Smooth muscle cell (in vitro differentiated cells): ENCODE data around the gene WDFY3. TPM values are rescaled to one million over a fixed set of nuclear protein-coding genes. Genes with fewer than 3 reads are reported as not detected.
A peak's percentile ranks its signal among the peaks of the same experiment; 100 is the strongest.

Experiments used
- DNase-seq: peaks from one replicate; lab custom pipeline; 2025; ENCODE audit not compliant: unreplicated experiment; lab: John Stamatoyannopoulos, UW
- H2AFZ ChIP-seq: fragments of 200-600 bp; sonication (generic); 2 replicates; pipeline ENCODE4 v1.6.0; 2016; ENCODE audit warnings: antibody characterized with exemption, low read depth, mild to moderate bottlenecking
- H3F3A ChIP-seq: fragments of 200-600 bp; sonication (generic); 2 replicates; pipeline ENCODE4 v1.6.0; 2017; ENCODE audit warnings: antibody characterized with exemption, low read depth
- H3K27ac ChIP-seq: fragments of 200-600 bp; sonication (generic); 2 replicates; pipeline ENCODE4 v1.5.1; 2016; ENCODE audit warnings: low read depth, mild to moderate bottlenecking
- H3K27me3 ChIP-seq: fragments of 200-600 bp; sonication (generic); 2 replicates; pipeline ENCODE4 v1.6.1; 2016; ENCODE audit warnings: low read depth, mild to moderate bottlenecking
- H3K36me3 ChIP-seq: fragments of 200-600 bp; sonication (generic); 2 replicates; pipeline ENCODE4 v1.5.1; 2016; ENCODE audit warnings: low read depth
- H3K4me1 ChIP-seq: fragments of 200-600 bp; sonication (generic); 2 replicates; pipeline ENCODE4 v1.5.1; 2016; ENCODE audit warnings: low read depth
- H3K4me2 ChIP-seq: fragments of 200-600 bp; sonication (generic); 2 replicates; pipeline ENCODE4 v1.6.0; 2016; ENCODE audit warnings: mild to moderate bottlenecking
- H3K4me3 ChIP-seq: fragments of 200-600 bp; sonication (generic); 2 replicates; pipeline ENCODE4 v1.5.1; 2016; ENCODE audit warnings: mild to moderate bottlenecking
- H3K79me2 ChIP-seq: fragments of 200-600 bp; sonication (generic); 2 replicates; pipeline ENCODE4 v1.6.0; 2016; ENCODE audit warnings: low read depth, mild to moderate bottlenecking
- H3K9ac ChIP-seq: fragments of 200-600 bp; sonication (generic); 2 replicates; pipeline ENCODE4 v1.6.0; 2016; ENCODE audit warnings: low read depth
- H3K9me3 ChIP-seq: fragments of 200-600 bp; sonication (generic); replicated peaks from 2 replicates; pipeline ENCODE4 v1.5.1; 2016; ENCODE audit warnings: low read depth
- H4K20me1 ChIP-seq: fragments of 200-600 bp; sonication (generic); 2 replicates; pipeline ENCODE4 v1.6.0; 2016; ENCODE audit warnings: low read depth
- WGBS: methylation state at CpG from one replicate; pipeline ENCODE4 v1.1.7; 2016; ENCODE audit warnings: low lambda C conversion rate; 5-methylcytosine and 5-hydroxymethylcytosine counted together
- polyA plus RNA-seq: library from polyadenylated mRNA; unstranded; fragments of >200 nt; fragmentation: Nextera tagmentation; extraction: Ambion mirVana; gene quantifications from 2 replicates; pipeline ENCODE4 v1.2.1, GENCODE V29; 2016
- total RNA-seq: library from RNA; depleted of rRNA; stranded (reverse); fragments of >200 nt; gene quantifications from 2 replicates; pipeline ENCODE4 v1.2.3, GENCODE V29; 2014
- TF ChIP-seq, protein P1 (sequence below): fragments of 200-600 bp; sonication (generic); IDR thresholded peaks from 2 replicates; pipeline ENCODE4 v1.5.1; 2017; ENCODE audit warnings: borderline replicate concordance, mild to moderate bottlenecking, antibody characterized with exemption; ENCODE audit not compliant: insufficient read depth, poor library complexity, severe bottlenecking

WDFY3 gene
- total and polyA plus RNA-seq, 2 experiments from 2014 or later = 4.0 to 63.9 TPM

DNA sequence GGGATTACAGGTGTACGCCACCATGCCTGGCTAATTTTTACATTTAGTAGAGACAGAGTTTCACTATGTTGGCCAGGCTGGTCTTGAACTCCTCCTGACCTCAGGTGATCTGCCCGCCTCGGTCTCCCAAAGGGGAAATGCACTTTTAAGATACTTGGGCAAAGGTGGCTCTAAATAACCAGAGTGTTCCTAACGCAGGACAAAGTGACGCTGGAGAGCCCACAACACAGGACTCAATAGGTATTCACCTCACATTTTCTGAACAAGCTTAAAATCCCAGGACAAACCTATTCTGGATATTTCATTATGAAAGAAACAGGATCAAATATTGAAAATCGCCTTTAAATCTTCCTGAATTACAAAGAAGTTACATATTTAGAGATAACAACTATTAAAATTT, 69.0 kb downstream of the WDFY3 start:
- no peaks in the 10 kb centered on the region for H3K27me3 ChIP-seq
- no peak overlapping the region for H3K27ac ChIP-seq
- no peak overlapping the region for H2AFZ ChIP-seq
- no peak overlapping the region for H3K4me2 ChIP-seq
- 99% methylated on average over 6 of the region's 6 CpGs for WGBS
- H4K20me1 ChIP-seq = peaks cover 34% of the 10 kb centered on the region
- no peaks in the 10 kb centered on the region for H3K9me3 ChIP-seq
- peaks cover 57% of the 10 kb centered on the region for H3K79me2 ChIP-seq
- H3F3A ChIP-seq = no peaks in the 10 kb centered on the region
- peaks cover 4% of the 10 kb centered on the region for H3K36me3 ChIP-seq
- no peak for DNase-seq
- H3K4me3 ChIP-seq = no peak overlapping the region
- no peak overlapping the region for H3K9ac ChIP-seq
- TF ChIP-seq, protein P1, sequence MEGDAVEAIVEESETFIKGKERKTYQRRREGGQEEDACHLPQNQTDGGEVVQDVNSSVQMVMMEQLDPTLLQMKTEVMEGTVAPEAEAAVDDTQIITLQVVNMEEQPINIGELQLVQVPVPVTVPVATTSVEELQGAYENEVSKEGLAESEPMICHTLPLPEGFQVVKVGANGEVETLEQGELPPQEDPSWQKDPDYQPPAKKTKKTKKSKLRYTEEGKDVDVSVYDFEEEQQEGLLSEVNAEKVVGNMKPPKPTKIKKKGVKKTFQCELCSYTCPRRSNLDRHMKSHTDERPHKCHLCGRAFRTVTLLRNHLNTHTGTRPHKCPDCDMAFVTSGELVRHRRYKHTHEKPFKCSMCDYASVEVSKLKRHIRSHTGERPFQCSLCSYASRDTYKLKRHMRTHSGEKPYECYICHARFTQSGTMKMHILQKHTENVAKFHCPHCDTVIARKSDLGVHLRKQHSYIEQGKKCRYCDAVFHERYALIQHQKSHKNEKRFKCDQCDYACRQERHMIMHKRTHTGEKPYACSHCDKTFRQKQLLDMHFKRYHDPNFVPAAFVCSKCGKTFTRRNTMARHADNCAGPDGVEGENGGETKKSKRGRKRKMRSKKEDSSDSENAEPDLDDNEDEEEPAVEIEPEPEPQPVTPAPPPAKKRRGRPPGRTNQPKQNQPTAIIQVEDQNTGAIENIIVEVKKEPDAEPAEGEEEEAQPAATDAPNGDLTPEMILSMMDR = no peak
- peaks cover 12% of the 10 kb centered on the region for H3K4me1 ChIP-seq

DNA sequence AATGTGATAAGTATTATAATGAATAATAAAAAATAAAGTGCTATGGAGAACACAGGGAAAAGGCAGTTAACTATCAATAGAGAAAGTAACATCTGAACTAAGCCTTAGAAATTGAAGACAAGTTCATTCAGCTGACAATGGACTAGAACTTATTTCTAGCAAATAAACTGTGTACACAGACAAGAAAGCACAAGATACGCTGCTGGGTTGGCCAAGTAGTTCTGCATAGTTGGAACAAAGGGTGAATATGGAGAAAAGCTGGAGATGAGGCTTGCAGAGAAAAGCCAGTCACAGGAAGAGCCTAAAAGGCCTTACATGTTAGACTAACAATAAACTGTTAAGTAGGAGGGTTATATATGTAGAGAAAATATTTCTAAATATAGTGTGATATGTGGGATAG, 71.2 kb downstream of the WDFY3 start:
- Histone ChIP-seq H3K27me3 (no peaks in the 10 kb centered on the region), H4K20me1 (peaks cover 33% of the 10 kb centered on the region), H3K27ac (peak overlapping the region; percentile 12), H3K36me3 (peaks cover 4% of the 10 kb centered on the region), H3K9me3 (no peaks in the 10 kb centered on the region), H3F3A (no peaks in the 10 kb centered on the region), H3K4me3 (no peak overlapping the region), H3K79me2 (peaks cover 49% of the 10 kb centered on the region), H3K4me2 (no peak overlapping the region), H3K9ac (no peak overlapping the region), H2AFZ (no peak overlapping the region), H3K4me1 (peaks cover 7% of the 10 kb centered on the region)
- 100% methylated on average over 1 of the region's 1 CpG for WGBS
- DNase-seq = no peak
- TF ChIP-seq, protein P1 = no peak

GRCh38 chr4:84894621-84895020, 71.9 kb downstream of the WDFY3 start:
- Histone ChIP-seq H3K9me3 (no peaks in the 10 kb centered on the region), H3K79me2 (peaks cover 43% of the 10 kb centered on the region), H4K20me1 (peaks cover 35% of the 10 kb centered on the region), H3K36me3 (peaks cover 4% of the 10 kb centered on the region), H3K4me1 (peaks cover 7% of the 10 kb centered on the region), H3K27me3 (no peaks in the 10 kb centered on the region), H3K4me2 (no peak overlapping the region), H3K9ac (no peak overlapping the region), H3K27ac (no peak overlapping the region), H2AFZ (no peak overlapping the region), H3K4me3 (no peak overlapping the region), H3F3A (no peaks in the 10 kb centered on the region)
- TF ChIP-seq, protein P1 = no peak
- WGBS = 91% methylated on average over 10 of the region's 10 CpGs
- DNase-seq = no peak

DNA sequence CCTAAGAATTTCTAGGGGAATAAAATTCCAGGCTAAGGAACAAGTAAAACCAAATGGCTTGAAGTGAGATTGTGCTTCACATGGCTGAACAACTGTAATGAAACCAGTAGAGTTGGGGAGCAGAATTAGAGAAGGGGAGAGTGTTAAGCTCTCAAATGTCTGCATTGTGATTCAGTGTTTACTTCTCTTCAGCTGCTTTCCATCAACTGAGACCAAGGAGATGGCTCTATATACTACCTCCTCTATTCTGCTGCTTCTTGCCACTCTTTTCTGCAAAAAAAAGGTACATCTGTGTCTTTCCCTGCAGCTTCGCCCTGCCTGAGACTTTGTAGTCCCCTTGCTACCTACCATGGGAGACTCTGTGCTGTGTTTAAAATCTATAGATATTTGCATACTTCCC, 73.5 kb downstream of the WDFY3 start:
- 100% methylated on average over 1 of the region's 1 CpG for WGBS
- H3K27ac ChIP-seq = no peak overlapping the region

More for the DNA sequence above, 73.5 kb downstream of the WDFY3 start:
- Histone ChIP-seq H3K9ac (no peak overlapping the region), H3K9me3 (no peaks in the 10 kb centered on the region), H3K27me3 (no peaks in the 10 kb centered on the region), H3F3A (no peaks in the 10 kb centered on the region), H3K79me2 (peaks cover 30% of the 10 kb centered on the region), H2AFZ (no peak overlapping the region), H3K4me1 (peaks cover 7% of the 10 kb centered on the region), H4K20me1 (peaks cover 26% of the 10 kb centered on the region), H3K4me2 (no peak overlapping the region), H3K4me3 (no peak overlapping the region), H3K36me3 (peaks cover 4% of the 10 kb centered on the region)
- TF ChIP-seq, protein P1 = no peak
- DNase-seq = no peak
